Neural cell (in vitro differentiated cells): Measurements from ENCODE around the gene STAC2.

ENCODE experiments used
- EZH2 ChIP-seq: fragments of 200-600, 300-800 bp; shearing (Covaris generic), sonication (generic); IDR thresholded peaks from 2 replicates; pipeline ENCODE4 v1.6.1; 2014; ENCODE audit warnings: antibody characterized with exemption, low read length, borderline replicate concordance, mild to moderate bottlenecking; ENCODE audit not compliant: insufficient read depth, poor library complexity, severe bottlenecking
- TAF1 ChIP-seq: IDR thresholded peaks from 2 replicates; pipeline ENCODE4 v1.6.1; 2012; ENCODE audit warnings: low read depth
- TF ChIP-seq, protein P1 (sequence below): IDR thresholded peaks from 2 replicates; pipeline ENCODE4 v1.6.1; 2012; ENCODE audit warnings: borderline replicate concordance

DNA sequence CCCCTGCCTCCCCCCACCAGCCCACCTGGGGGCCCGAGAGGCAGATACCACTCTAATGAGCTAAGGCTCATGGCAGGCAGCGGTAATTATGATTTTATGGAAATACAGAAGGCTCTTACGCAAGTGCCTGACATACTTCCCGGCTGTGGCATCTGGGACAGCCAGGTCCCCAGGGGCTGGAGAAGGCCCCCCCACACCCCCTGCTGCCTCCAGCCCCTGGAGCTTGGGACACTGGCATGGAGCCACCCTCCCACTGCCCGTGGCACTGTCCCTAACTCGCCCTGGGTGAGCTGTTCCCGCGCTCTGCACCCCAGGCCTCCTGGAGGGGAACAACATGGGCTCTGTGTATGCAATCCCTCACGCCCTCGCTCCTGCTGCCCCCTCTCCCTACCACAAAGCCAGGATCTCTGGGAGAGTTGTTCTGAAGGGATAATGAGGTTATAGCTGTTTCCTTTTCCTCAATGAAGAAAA lies 5.4 kb upstream of the STAC2 start:
- TF ChIP-seq, protein P1, sequence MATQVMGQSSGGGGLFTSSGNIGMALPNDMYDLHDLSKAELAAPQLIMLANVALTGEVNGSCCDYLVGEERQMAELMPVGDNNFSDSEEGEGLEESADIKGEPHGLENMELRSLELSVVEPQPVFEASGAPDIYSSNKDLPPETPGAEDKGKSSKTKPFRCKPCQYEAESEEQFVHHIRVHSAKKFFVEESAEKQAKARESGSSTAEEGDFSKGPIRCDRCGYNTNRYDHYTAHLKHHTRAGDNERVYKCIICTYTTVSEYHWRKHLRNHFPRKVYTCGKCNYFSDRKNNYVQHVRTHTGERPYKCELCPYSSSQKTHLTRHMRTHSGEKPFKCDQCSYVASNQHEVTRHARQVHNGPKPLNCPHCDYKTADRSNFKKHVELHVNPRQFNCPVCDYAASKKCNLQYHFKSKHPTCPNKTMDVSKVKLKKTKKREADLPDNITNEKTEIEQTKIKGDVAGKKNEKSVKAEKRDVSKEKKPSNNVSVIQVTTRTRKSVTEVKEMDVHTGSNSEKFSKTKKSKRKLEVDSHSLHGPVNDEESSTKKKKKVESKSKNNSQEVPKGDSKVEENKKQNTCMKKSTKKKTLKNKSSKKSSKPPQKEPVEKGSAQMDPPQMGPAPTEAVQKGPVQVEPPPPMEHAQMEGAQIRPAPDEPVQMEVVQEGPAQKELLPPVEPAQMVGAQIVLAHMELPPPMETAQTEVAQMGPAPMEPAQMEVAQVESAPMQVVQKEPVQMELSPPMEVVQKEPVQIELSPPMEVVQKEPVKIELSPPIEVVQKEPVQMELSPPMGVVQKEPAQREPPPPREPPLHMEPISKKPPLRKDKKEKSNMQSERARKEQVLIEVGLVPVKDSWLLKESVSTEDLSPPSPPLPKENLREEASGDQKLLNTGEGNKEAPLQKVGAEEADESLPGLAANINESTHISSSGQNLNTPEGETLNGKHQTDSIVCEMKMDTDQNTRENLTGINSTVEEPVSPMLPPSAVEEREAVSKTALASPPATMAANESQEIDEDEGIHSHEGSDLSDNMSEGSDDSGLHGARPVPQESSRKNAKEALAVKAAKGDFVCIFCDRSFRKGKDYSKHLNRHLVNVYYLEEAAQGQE, result no peak
- TF ChIP-seq TAF1 (no peak), EZH2 (no peak)
